GM18520 (cell line): ENCODE data around the gene GADD45GIP1.
A peak's percentile ranks its signal among the peaks of the same experiment; 100 is the strongest.
"Not testable (repeated sequence)": the region's sequence is repeated elsewhere in the genome, so short reads cannot be mapped to it uniquely, and the experiment has no call there.

Experiments used
- ATAC-seq: cut with Tn5 transposase; IDR thresholded peaks from one replicate; pipeline ENCODE4 v1.9.1; 2021; ENCODE audit not compliant: unreplicated experiment

The GADD45GIP1 gene

DNA sequence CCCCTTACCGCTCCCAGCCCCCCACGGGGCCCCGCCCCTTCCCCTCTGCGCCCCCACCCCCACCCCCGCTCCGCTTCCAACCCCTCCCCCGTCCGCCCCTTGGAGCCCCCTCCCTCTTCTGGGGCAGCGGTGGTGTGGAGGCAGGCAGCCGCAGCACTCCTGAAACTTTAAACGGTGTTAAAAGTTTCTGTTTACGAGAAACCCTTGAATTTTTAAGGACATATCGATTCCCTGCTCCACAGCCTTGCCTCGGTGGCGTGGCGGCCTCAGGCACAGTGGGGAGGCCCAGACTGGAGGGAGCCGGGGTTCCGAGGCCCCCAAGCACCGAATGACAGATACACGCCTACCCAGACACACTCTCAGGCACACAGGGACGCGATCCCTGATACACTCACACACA lies 33.4 kb upstream of the GADD45GIP1 start:
- ATAC-seq: no peak

GRCh38 chr19:12987781-12988180 lies 30.8 kb upstream of the GADD45GIP1 start:
- no peak for ATAC-seq

DNA sequence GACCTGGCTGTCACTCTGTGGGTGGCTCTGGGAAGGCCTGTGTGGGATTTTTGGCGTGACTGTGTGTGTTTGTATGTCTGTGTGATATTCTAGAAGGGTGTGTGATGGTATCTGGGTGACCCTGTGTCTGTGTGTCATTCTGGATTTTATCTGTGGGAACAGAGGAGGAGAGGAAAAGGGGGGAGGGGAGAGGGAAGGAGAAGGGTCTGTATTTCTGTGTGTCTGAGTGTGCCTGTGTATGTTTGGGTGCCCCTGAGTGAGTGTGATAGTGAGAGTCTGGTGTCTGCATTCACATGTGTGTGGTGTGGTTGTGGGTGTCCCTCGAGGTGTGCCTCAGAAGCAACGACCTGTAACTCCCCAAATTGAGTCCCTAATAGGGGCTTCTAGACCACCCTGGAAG lies 30.2 kb upstream of the GADD45GIP1 start:
- ATAC-seq: no peak

GRCh38 chr19:12986726-12987125 lies 29.7 kb upstream of the GADD45GIP1 start:
- ATAC-seq: no peak

- no peak for ATAC-seq
Measured at GRCh38 chr19:12985049-12985776, 28.2 kb upstream of the GADD45GIP1 start.

DNA sequence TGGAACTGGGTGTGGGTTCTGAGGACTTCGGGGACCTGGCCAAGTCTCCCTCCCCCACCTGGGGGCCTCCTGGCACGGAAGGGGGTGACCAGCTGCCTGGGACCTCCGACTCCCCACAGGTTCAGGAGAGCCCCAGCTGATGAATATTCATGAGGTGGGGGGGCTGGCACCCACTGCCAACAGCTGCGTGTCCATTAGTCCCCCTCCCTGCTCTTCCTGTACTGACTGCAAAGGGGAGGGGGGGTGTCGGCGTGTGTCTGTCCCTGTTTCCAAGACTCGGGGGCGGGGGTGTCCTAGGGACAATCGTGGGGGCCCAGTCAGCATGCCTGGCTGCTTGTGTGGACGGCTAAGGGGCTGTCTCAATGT lies 27.6 kb upstream of the GADD45GIP1 start:
- ATAC-seq: no peak

DNA sequence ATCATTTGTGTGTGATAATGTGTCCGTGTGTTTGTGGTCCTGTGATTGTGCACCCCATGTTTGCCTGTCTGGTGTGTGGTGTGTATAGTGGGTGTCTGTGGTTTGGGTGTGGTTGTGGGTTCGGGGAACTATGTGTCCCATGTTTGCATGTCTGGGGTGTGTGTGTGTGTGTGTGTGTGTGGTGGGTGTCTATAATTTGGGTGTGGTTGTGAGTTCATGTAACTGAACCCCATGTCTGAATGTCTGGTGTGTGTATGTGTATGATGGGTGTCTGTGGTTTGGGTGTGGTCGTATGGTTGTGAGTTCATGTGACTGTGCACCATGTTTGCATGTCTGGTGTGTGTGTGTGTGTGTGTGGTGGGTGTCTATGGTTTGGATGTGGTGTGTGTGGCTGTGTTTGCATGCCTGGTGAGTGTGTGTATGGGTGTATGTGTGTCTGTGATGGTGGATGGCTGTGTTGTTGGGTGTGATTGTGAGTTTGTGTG lies 27.2 kb upstream of the GADD45GIP1 start:
- no peak for ATAC-seq

DNA sequence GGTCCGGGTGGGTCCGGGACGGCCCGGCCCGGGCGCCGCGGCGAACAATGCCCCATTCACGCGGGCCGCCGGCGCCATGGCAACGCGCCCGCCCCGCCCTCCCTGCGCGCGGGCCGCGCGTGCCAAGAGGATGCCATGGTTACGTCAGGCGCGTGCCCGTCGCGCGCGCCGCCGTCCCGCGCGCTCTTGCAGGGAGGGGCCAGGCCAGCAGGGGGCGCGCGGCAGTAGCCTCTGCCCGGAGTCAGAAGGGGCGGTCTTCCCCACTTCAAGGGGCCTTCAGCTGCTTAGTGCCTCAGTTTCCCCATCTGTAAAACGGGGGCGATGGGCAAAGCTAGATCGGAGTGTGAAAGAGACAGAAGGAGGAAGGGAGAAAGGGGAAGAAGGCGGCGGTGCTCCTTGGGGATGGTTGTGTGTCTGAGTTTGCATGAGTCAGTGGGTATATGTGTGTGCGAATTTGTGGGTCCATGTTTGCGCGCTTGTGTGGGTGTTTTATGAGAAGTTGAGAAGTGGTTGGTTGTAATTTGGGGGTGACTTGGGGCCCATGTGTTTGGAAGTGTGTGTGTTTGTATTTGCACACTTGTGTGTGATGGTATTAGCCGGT lies 26.6 kb upstream of the GADD45GIP1 start:
- peak; percentile 59 for ATAC-seq

DNA sequence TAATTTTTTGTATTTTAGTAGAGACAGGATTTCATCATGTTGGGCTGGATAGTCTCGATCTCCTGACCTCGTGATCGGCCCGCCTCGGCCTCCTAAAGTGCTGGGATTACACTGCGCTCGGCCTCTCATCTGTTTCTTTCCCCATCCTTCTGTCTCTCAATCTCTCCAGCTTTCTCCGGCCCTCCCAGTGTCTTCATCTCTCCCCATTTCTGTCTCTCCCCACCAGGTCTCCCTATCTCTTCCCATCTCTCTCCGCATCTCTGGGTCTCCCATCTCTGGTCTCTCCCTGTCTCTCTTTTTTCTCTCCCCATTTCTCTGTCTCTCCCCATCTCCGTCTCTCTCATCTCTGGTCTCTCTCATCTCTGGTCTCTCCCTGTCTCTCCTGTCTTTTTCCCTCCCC lies 26.1 kb upstream of the GADD45GIP1 start:
- no peak for ATAC-seq

DNA sequence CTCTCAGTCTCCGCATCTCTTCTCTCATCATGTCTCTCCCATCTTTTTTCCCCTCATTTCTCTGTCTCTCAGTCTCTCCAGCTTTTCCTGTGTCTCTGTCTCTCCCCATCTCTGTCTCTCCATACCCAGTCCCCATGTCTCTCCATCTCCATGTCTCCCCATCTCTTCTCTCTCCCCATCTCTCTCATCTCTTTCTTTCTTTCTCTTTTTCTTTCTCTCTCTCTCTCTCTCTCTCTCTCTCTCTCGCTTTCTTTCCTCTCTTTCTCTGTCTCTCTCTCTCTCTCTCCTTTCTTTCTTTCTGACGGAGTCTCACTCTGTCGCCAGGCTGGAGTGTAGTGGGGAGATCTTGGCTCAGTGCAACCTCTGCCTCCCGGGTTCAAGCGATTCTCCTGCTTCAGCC lies 25.6 kb upstream of the GADD45GIP1 start:
- ATAC-seq: no peak

- ATAC-seq: no peak
Measured at GRCh38 chr19:12979974-12980373, 23.0 kb upstream of the GADD45GIP1 start.

DNA sequence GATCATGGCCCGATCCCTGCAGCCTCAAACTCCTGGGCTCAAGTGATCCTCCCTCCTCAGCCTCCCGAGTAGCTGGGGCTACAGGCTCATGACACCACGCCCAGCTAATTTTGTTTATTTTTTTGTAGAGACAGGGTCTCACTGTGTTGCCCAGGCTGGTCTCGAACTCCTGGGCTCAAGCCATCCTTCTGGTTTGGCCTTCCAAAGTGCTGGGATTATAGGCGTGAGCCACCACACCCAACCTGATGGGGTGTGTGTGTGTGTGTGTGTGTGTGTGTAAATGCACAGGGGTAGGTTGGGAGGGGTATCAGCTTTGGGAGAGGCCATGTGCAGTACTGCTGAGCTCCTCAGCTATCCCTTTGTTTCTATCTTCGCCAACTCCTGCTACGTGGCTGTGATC lies 19.1 kb upstream of the GADD45GIP1 start:
- ATAC-seq: not testable (repeated sequence)

GRCh38 chr19:12975221-12975741 lies 18.3 kb upstream of the GADD45GIP1 start:
- no peak for ATAC-seq

DNA sequence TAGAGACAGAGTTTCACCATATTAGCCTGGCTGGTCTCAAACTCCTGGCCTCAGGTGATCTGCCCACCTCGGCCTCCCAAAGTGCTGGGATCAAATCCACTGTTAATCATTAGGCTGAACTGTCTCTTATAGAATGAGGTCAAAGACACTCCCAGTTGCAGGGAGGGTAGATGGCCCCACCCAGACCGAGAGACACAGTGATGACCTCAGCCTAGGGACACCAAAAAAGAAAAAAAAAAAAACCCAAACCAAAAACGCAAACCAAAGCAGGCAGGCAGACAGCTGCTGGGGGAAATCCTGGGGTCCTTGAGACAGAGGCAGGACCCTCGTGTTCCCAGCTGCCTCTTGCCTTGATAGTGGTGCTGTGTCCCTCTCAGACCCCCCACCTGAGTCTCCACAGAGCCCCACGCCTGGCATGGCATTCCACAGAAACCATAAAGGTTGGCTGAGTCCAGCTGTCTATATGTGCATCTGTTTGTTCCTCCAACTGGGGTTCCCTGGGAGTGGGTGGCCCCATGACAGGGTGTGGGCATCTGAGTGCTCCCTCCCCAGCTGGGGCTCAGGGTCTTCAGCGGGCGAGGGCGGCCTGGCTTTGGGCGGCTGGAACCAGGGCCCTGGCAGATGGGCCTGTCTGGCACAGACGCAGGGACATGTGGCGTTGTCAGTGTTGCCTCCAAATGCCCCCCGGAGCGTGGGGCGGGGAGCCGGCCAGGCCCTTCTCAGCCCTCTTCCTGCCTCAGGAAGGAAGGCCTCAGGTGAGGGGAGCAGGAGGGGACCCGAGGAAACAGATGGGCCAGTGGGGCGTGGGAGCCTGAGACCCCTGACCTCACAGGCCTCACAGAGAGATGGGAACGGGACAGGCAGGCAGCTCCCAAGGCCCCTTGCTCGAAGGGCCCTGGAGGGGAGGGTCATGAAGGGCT lies 17.5 kb upstream of the GADD45GIP1 start:
- ATAC-seq: no peak

DNA sequence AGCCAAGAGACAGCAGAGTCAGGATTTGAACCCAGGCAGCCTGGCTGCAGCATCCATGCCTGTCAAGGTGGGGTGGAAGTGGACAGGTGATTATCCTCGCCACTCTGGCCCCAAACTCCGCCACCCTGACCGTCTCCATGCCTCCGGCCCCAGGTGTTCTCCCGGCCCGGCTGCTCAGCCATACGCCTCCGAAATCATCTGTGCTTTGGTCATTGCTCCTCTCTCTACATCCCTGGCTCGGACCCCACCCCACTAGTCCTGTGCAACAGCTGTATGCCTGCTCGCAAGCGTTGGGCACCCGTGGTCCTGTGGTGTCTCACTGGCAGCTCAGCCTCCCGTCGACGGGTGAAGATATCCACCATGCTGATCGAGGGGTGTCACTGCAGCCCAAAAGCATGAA lies 16.2 kb upstream of the GADD45GIP1 start:
- no peak for ATAC-seq

GRCh38 chr19:12970070-12970820 lies 13.2 kb upstream of the GADD45GIP1 start:
- no peak for ATAC-seq

GRCh38 chr19:12969292-12969988 lies 12.4 kb upstream of the GADD45GIP1 start, which contains the start of gene DAND5:
Gene DAND5 (plus strand): TSS chr19:12969576. CDS start chr19:12969661, 85 bp downstream.
- no peak for ATAC-seq

GRCh38 chr19:12967907-12968306 lies 10.9 kb upstream of the GADD45GIP1 start:
- ATAC-seq: no peak

DNA sequence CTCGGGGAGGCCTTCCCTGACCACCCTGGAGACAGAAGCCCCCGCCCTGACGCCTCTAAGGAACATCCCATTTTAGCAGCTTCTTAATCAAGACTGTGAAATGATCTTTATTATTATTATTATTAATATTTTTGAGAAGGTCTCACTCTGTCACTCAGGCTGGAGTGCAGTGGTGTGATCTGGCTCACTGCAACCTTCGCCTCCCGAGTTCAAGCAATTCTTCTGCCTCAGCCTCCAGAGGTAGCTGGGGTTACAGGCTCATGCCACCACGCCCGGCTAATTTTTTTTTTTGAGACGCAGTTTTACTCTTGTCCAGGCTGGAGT lies 8.8 kb upstream of the GADD45GIP1 start:
- no peak for ATAC-seq
